HuH-7 (cell line): ENCODE results near the gene CFAP43.

Source experiments
- DNase-seq: peaks from one replicate; pipeline ENCODE4 v3.0.0; 2011; ENCODE audit warnings: low spot score

Gene CFAP43

GRCh38 chr10:104139221-104139620, 92.9 kb downstream of the CFAP43 start:
- DNase-seq: no peak

GRCh38 chr10:104138131-104138530, 94.0 kb downstream of the CFAP43 start:
- DNase-seq: no peak

GRCh38 chr10:104130041-104130440, 102.1 kb downstream of the CFAP43 start:
- no peak for DNase-seq

GRCh38 chr10:104128214-104128613, 104.0 kb downstream of the CFAP43 start:
- no peak for DNase-seq

GRCh38 chr10:104127411-104127810, 104.8 kb downstream of the CFAP43 start:
- DNase-seq: no peak

GRCh38 chr10:104123397-104123796, 108.8 kb downstream of the CFAP43 start:
- no peak for DNase-seq

- DNase-seq: no peak
Observed at GRCh38 chr10:104122225-104123107, 109.7 kb downstream of the CFAP43 start.

- DNase-seq: peak; percentile 85
Observed at GRCh38 chr10:104121485-104122224, 110.5 kb downstream of the CFAP43 start, which contains the start of gene SFR1. TSS of gene SFR1 (plus strand) at chr10:104122171. CDS start at chr10:104122184, 13 bp downstream.

- peak; percentile 55 for DNase-seq
Observed at GRCh38 chr10:104120903-104121484, 111.2 kb downstream of the CFAP43 start.

- no peak for DNase-seq
Observed at GRCh38 chr10:104120512-104120902, 111.7 kb downstream of the CFAP43 start.

- DNase-seq: no peak
Observed at GRCh38 chr10:104119996-104120395, 112.2 kb downstream of the CFAP43 start.

GRCh38 chr10:104117839-104118323, 114.3 kb downstream of the CFAP43 start:
- DNase-seq: no peak

- no peak for DNase-seq
Observed at GRCh38 chr10:104113376-104113956, 118.7 kb downstream of the CFAP43 start.

- no peak for DNase-seq
Observed at GRCh38 chr10:104109908-104110662, 122.1 kb downstream of the CFAP43 start.

GRCh38 chr10:104104926-104105325, 127.2 kb downstream of the CFAP43 start:
- DNase-seq: no peak

GRCh38 chr10:104104418-104104817, 127.7 kb downstream of the CFAP43 start:
- no peak for DNase-seq

- DNase-seq: no peak
Observed at GRCh38 chr10:104103956-104104355, 128.2 kb downstream of the CFAP43 start.

- no peak for DNase-seq
Observed at GRCh38 chr10:104101902-104102301, 130.3 kb downstream of the CFAP43 start.

- no peak for DNase-seq
Observed at GRCh38 chr10:104100795-104101194, 131.4 kb downstream of the CFAP43 start.

GRCh38 chr10:104099941-104100340, 132.2 kb downstream of the CFAP43 start:
- DNase-seq: no peak

GRCh38 chr10:104099269-104099668, 132.9 kb downstream of the CFAP43 start:
- DNase-seq: no peak
